OCI-LY1 (cell line): ENCODE data around the gene PHLPP1.

Experiments used
- H2AFZ ChIP-seq: fragments of 200-600 bp; sonication (generic), shearing (Covaris generic); 2 replicates; pipeline ENCODE4 v1.6.0; 2014; ENCODE audit warnings: antibody characterized with exemption, mild to moderate bottlenecking, low read length
- H3F3A ChIP-seq: fragments of 200-600 bp; sonication (generic), shearing (Covaris generic); 2 replicates; pipeline ENCODE4 v1.6.0; 2014; ENCODE audit warnings: mild to moderate bottlenecking, antibody characterized with exemption, low read length, moderate library complexity; ENCODE audit not compliant: insufficient read depth
- H3K27ac ChIP-seq: fragments of 200-600 bp; sonication (generic); 2 replicates; pipeline ENCODE4 v1.5.1; 2014; ENCODE audit warnings: low read length, mixed run types, mild to moderate bottlenecking, low read depth; ENCODE audit not compliant: poor library complexity, severe bottlenecking
- H3K27me3 ChIP-seq: fragments of 200-600 bp; sonication (generic); 2 replicates; pipeline ENCODE4 v1.6.0; 2014; ENCODE audit warnings: antibody characterized with exemption, mild to moderate bottlenecking, low read length, moderate library complexity; ENCODE audit not compliant: insufficient read depth
- H3K36me3 ChIP-seq: fragments of 200-600 bp; sonication (generic); 2 replicates; pipeline ENCODE4 v1.6.1; 2014; ENCODE audit warnings: mild to moderate bottlenecking, antibody characterized with exemption, low read length, moderate library complexity, mixed read lengths; ENCODE audit not compliant: insufficient read depth
- H3K4me1 ChIP-seq: fragments of 200-600 bp; sonication (generic); 2 replicates; pipeline ENCODE4 v1.5.1; 2014; ENCODE audit warnings: mild to moderate bottlenecking, low read length, moderate library complexity; ENCODE audit not compliant: insufficient read depth, severe bottlenecking
- H3K4me2 ChIP-seq: fragments of 200-600 bp; sonication (generic), shearing (Covaris generic); 2 replicates; pipeline ENCODE4 v1.6.1; 2014; ENCODE audit warnings: low read length
- H3K4me3 ChIP-seq: fragments of 200-600 bp; sonication (generic); 2 replicates; pipeline ENCODE4 v1.5.1; 2014; ENCODE audit warnings: low read length, low read depth, mild to moderate bottlenecking, mixed read lengths; ENCODE audit not compliant: poor library complexity, severe bottlenecking
- H3K79me2 ChIP-seq: fragments of 200-600 bp; shearing (Covaris generic); 2 replicates; pipeline ENCODE4 v1.6.1; 2016; ENCODE audit warnings: mixed run types, low read length, mixed read lengths; ENCODE audit not compliant: insufficient read depth
- H3K9ac ChIP-seq: fragments of 200-600 bp; sonication (generic), shearing (Covaris generic); 2 replicates; pipeline ENCODE4 v1.6.1; 2014; ENCODE audit warnings: mild to moderate bottlenecking, low read length, mixed read lengths
- H3K9me2 ChIP-seq: fragments of 200-600 bp; sonication (generic), shearing (Covaris generic); 2 replicates; pipeline ENCODE4 v1.6.1; 2014; ENCODE audit warnings: low read depth, mild to moderate bottlenecking, low read length, mixed read lengths
- H3K9me3 ChIP-seq: fragments of 200-600 bp; shearing (Covaris generic); 2 replicates; pipeline ENCODE4 v1.6.1; 2014; ENCODE audit warnings: low read length, mixed read lengths
- H4K20me1 ChIP-seq: fragments of 200-600 bp; sonication (generic), shearing (Covaris generic); 2 replicates; pipeline ENCODE4 v1.6.0; 2016; ENCODE audit warnings: mild to moderate bottlenecking, low read length; ENCODE audit not compliant: insufficient read depth
- EZH2 ChIP-seq: fragments of 200-600 bp; sonication (generic), shearing (Covaris generic); IDR thresholded peaks from 2 replicates; pipeline ENCODE4 v1.8.0; 2017; ENCODE audit warnings: borderline replicate concordance, mixed run types, mild to moderate bottlenecking, antibody characterized with exemption, low read length, moderate library complexity, mixed read lengths
- TF ChIP-seq, protein P1 (sequence below): fragments of 200-600 bp; sonication (generic), shearing (Covaris generic); IDR thresholded peaks from 2 replicates; pipeline ENCODE4 v1.5.1; 2017; ENCODE audit warnings: mild to moderate bottlenecking, antibody characterized with exemption, low read length, moderate library complexity, mixed read lengths

Gene PHLPP1

DNA sequence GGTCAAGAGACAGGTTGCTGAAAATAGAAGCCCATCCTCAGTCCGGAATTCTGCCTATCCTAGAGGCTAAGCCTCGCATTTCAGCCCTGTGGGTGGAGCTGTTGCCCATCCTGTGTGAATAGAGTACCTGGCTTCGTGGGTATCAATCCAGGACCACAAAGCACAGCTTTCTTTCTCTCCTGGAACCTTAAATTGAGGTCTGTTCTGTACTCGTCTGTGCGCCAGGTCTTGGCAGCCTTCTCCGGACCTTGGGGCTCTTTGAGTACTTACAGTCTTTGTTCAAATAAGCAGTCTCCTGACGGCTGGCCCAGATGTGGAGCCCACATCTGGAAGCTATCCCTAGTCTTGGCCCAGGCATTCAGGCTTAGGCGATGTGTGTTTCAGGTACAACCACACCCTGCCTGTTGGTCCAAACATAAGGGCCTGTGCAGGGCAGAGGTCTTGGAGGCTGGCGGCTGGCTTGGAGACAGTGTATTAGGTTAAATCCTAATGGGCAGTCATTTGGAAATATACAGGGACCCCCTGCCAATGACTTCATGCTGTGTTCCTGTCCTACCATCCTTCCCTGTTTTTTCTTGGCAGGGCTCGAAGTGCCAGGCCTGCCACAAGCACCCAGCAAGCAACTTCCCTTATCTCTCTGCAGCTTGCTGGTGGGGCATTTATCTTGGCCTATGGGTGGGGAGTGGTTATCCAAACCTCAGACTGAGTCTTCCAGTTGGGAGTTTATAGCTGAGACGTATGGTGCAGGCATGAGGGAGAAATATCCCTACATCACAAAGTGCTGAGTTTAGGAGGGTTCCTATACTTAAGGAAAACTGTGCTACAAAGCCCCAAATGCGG, 310.1 kb downstream of the PHLPP1 start:
- Histone ChIP-seq H3K4me1 (no peaks in the 10 kb centered on the region), H3F3A (no peaks in the 10 kb centered on the region), H3K9me2 (no peaks in the 10 kb centered on the region), H3K9me3 (no peaks in the 10 kb centered on the region), H3K27me3 (0 out of 2 replicates have a peak, but pooled peaks cover 3% of the 10 kb centered on the region), H3K36me3 (no peaks in the 10 kb centered on the region), H2AFZ (no peak overlapping the region), H3K9ac (no peak overlapping the region), H4K20me1 (no peaks in the 10 kb centered on the region), H3K4me3 (no peak overlapping the region), H3K4me2 (no peak overlapping the region), H3K79me2 (no peaks in the 10 kb centered on the region), H3K27ac (no peak overlapping the region)
- no peak for TF ChIP-seq EZH2
- TF ChIP-seq, protein P1, sequence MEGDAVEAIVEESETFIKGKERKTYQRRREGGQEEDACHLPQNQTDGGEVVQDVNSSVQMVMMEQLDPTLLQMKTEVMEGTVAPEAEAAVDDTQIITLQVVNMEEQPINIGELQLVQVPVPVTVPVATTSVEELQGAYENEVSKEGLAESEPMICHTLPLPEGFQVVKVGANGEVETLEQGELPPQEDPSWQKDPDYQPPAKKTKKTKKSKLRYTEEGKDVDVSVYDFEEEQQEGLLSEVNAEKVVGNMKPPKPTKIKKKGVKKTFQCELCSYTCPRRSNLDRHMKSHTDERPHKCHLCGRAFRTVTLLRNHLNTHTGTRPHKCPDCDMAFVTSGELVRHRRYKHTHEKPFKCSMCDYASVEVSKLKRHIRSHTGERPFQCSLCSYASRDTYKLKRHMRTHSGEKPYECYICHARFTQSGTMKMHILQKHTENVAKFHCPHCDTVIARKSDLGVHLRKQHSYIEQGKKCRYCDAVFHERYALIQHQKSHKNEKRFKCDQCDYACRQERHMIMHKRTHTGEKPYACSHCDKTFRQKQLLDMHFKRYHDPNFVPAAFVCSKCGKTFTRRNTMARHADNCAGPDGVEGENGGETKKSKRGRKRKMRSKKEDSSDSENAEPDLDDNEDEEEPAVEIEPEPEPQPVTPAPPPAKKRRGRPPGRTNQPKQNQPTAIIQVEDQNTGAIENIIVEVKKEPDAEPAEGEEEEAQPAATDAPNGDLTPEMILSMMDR, result no peak; the same call in 1 of the 2 replicates

- TF ChIP-seq, protein P1, result no peak
- no peak for TF ChIP-seq EZH2
- H3K4me3 ChIP-seq, result no peak overlapping the region
- no peak overlapping the region for H2AFZ ChIP-seq
- H3K9me2 ChIP-seq, result no peaks in the 10 kb centered on the region
- H3K79me2 ChIP-seq, result no peaks in the 10 kb centered on the region
- H3K9ac ChIP-seq, result no peak overlapping the region
- no peaks in the 10 kb centered on the region for H3K9me3 ChIP-seq
- no peaks in the 10 kb centered on the region for H3K4me1 ChIP-seq
- no peaks in the 10 kb centered on the region for H3F3A ChIP-seq
- no peaks in the 10 kb centered on the region for H3K27me3 ChIP-seq
- no peaks in the 10 kb centered on the region for H3K36me3 ChIP-seq
- H4K20me1 ChIP-seq, result no peaks in the 10 kb centered on the region
- no peak overlapping the region for H3K4me2 ChIP-seq
- H3K27ac ChIP-seq, result no peak overlapping the region
These were observed 313.0 kb downstream of the PHLPP1 start for GRCh38 chr18:63028380-63028779.
